Epidermal melanocyte (primary cell): ENCODE measurements around the gene RSAD2.
"Not testable (repeated sequence)": the region's sequence is repeated elsewhere in the genome, so short reads cannot be mapped to it uniquely, and the experiment has no call there.

ENCODE experiments used
- DNase-seq: peaks from one replicate; pipeline ENCODE4 v3.0.0; 2011; ENCODE audit warnings: low spot score; ENCODE audit not compliant: insufficient read length

The RSAD2 gene

DNA sequence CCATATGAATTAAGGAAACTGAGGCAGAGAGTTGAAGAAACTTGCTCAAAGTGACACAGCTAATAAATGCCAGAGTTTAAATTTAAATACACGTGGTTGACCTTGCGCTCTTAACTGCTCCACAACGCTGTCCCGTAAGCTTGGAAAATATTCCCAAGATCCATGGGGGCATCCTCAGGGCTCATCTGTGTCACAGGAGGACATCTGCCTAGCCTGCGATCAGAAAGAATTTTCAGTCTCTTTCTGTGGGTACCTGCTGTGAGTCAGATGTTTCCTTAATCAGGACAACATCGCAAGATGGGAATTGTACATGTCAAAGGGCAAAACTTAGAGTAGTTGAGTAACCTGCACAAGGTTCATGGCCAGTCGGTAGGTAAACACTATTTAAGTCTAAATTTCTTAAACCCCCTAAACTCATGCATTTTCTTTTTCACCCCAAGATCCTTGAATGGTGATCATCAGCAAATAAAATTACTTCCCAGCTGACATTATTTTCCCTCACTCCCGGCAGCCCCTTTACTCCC is 13.3 kb upstream of the RSAD2 start:
- no peak for DNase-seq

DNA sequence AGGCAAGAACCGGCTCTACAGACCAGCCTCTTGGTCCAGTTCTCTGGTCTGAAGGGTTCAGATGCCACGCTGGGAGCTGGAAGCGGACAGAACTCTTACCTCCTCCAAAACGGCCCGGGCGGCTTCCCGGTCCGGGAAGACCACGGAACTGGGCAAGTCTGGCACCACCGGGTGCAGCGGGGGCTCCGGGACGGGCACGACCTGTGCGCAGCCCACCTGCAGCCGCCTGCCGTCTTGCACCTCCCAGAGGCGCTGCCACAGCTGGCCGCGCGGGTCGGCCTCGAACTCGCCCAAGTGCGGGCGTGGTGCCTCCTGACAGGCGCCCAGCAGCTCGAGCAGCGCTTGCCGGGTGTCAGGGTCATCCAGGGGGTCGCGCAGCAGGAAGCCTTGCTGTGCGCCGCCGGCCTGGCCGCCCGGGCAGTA is 12.6 kb upstream of the RSAD2 start:
- no peak for DNase-seq

DNA sequence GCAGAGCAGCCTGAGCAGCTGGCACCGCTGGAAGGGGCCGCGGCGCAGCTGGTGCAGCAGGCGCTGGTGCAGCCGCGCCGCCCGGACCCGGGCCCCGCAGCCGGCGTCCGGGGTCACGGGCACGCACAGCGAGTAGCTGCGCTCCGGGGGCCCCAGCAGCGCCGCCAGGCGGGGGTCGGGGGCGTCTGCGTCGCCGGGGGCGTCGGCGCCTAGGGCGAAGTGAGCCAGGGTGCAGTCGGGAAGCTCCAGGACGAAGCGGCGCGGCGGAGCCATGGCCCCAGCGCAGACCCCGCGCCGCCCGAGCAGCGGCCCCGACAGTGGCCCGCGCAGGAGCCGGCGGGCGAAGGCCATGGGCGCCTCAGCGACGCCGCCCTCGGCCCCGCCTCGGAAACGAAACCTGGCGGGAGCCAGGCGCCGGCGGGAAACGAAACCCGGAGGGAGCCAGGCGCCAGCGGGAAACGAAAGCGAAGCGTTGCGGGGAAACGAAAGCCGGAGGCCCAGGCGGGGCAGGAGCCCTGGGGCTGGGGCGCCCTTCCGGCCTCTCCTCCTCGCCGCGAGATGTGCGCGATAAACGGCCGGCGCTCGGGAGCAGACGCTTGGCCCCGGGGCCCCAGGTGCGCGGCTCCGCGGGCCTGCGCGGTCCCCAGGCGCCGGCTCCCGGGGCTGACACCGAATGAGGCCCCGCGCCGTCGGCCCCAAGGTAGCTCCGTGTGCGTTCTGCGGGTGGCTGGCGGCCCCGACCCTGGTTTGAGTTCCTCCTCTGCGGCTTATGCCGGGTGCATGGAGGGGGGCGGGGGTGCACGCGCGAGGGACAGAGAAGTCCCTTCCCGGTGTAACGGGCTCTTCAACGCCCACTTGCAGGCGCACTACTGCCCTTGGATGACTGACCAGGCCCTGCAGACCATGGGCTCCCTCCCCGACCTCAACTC is 12.0 kb upstream of the RSAD2 start, which contains the start of gene CMPK2:
CMPK2 (minus strand) TSS at position 562 of the 929 bp plus-strand sequence; CDS start at position 351, 211 bp downstream.
- peak; percentile 66 for DNase-seq

DNA sequence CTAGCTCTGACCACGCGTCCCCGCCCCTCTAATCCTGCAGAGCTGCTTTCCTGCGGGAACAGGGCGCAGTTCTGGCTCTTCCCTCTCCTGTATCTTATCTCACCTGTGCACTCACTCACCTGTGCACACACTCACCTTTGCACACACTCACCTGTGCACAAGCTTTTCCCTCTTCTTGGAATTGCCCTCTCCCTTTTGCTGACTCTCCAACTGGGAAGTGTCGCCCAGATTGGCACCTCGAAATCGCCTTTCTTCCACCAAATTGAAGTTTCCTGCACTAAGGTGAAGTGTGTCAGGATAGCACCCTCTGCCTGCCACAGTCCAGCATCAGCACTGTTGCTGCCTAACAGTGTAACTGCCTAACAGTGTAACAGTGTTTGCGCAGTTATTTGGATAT is 11.3 kb upstream of the RSAD2 start:
- DNase-seq: no peak

DNA sequence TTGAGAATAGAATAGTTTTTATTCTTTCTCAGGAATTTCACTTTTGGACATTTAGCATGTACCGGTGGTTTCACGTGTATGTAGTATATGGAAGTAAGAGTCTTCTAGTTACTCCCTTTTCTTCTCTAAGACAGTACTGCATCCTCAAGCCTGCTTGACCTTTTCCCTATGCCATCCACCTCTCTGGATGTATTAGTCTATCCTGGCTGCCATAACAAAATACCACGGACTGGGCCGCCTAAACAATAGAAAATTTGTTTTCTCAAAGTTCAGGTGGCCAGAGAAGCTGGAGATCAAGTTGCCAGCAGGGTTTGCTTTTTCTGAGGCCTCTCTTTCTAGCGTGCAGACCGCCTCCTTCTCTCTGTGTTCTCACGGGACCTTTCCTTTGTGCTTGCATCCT is 10.6 kb upstream of the RSAD2 start:
- DNase-seq: no peak

DNA sequence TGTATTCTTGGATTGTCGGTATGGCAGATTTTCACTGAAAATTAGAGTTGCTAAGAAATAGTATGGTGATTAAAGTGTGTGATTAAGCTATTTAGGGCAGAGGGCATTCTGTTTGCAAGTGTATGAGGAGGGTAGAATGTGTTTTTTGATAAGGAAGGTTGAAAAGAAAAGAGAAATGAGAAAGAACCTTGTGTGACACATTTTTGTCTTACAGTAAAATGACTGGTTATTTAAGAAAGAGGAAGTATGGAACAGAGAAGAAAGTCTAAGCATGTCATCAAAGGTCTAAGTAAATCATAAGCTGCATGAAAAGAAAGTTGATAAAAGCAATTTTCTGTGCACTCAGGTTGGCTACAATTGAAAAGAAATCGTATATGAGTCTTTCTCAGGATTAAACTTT is 5.2 kb upstream of the RSAD2 start:
- no peak for DNase-seq

DNA sequence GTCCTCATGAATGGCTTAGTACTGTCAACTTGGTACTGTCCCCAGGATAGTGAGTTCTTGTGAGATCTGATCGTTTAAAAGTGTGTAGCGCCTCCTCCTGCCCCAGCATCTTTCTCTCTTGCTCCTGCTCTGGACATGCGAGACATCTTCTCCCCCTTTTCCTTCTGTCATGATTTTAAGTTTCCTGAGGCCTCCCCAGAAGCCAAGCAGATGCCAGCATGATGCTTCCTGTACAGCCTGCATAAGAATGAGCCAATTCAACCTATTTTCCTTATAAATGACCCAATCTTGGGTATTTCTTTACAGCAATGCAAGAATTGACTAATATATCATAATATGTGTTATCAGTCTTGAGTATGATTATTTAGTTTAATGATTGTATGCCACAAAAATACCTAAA is 3.5 kb upstream of the RSAD2 start:
- DNase-seq: no peak

DNA sequence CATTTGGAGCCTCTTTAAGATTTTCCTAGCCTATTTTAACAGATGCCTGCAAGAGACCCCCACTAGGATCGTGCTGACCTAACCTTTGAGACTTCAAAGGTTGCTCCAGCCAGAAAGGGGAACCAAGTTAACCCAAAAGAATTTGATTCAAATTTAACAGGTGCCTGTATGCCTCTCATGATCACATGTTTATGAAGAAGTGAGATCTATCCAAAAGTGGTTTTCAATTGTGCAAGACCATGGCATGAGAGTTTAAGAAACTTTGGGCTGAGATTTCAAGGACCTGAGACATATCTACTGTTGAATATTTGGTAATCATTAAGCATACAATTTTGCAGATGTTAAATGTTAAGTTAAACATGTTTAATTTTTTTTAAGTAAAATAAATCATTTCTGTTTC is 1.3 kb upstream of the RSAD2 start:
- DNase-seq: no peak

DNA sequence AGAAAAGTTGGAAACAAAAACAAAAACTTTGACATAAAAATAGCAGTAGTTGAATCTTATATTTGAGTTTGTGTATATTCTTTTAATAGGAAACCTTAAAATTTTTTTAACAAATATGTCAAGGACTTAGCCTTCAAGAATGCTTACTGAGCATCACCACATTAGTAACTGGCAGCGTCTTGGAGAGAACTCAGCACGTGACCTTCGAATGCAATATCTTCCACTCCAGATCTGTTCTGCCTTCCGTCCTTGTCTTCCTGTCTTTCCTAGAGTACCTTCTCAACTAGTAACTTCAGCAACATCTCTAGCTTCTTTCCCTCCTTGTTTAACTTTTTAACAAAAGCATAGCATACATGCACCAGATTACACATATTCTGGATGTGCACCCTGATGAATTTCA is 972 bp downstream of the RSAD2 start:
- DNase-seq: no peak

DNA sequence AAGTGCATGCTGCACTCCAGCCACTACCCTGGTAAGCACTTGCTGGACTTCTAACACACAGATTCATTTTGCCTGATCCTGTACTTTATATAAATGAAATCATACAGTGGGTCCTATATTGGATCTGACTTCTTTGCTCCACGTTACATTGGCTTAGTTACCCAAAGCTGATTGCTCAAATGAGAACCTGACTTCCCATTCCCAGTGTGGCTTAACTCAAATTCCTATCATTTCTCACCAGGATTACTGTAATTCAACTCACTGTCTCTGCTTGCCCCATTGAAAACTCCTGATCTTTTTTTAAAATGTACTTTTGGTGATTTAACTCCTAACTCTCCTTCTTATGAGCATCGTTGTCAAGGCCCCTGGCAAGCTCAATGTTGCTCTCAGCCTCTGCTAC is 1.4 kb downstream of the RSAD2 start:
- no peak for DNase-seq

DNA sequence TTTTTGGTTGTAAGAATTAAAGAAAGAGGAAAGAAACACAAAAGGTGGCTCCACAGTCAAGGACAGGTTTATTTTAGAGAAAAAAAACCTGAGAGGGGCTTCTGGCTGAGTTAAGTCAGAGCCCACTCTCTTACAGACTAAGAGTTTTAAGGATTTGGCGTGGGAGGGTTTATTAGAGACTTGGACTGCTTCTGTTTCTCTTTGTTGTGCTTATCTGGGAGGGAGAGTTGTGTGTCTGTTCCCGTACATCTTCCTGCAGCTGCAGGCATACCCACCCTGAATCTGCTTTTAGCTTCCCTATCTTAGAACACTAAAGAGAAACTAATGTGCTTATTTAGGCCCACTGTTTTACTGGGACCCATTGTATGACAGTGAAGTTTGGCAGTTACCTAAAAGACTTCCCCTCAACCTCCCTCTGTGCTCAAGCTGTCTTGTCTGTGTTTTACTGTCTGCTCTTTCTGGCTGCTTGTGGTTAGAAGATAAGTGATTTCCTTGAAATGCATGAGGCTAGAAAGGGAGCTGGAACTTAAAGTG is 2.7 kb downstream of the RSAD2 start:
- no peak for DNase-seq

DNA sequence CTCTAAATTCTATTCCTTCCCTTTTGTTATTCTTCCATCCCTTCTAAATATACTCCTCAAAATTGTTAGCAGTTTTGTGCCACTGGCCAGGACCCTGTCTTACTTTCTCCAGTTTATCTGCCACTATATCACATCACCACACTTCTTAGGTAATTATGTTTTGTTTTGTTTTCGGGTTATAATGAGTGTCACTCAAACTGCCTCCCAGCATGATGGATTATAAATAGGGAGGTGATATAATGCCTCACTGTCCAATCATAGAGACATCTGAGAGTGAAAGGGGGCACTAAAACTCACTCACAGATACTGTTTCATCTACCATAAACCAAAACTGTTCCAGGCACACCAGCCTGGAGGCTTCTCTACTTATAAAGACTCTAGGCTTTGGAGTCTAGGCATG is 3.5 kb downstream of the RSAD2 start:
- no peak for DNase-seq

DNA sequence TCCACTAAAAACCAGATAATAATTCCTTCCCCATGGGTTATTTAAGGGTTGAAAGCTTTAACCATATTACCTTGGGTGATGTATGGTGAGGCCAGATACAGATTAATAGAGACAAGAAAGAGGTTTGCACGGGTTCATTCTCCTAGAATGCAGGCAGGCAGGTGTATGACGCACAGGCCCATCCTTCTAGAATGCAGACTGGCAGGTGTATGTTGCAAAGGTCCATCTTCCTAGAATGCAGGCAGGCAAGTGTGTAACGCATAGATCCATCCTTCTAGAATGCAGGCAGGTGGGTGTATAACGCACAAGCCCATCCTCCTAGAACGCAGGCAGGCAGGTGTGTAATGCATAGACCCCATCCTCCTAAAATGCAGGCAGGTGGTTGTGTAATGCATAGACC is 3.9 kb downstream of the RSAD2 start:
- no peak for DNase-seq

DNA sequence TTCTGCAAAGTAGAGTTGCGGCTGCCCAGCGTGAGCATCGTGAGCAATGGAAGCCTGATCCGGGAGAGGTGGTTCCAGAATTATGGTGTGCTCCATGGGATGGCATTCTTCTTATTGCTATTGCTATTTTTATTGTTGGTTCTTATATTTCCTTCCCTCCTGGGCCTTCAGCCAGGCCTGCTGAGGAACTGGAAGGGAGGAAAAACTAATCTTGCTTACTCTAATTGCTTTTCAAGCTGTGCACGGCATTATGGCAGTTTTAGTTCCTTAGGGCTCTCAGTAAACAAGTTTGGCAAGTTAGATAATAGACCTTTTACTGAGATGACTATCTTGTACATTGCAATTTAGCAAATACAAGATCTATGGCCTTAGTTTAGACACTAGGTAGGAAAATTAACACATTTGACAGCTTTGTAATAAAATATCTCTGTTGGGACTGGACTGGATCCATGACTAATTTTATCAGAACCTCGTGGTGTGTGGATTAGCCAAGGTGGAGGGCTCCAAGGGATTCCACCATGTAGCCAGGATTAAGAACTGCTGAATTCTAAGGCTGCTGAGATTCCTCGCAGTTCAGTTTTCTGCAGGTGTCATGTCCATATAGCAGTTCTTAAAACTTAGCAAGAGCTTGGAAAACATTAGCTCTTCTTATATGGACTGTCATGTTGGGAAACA is 6.0 kb downstream of the RSAD2 start:
- no peak for DNase-seq

DNA sequence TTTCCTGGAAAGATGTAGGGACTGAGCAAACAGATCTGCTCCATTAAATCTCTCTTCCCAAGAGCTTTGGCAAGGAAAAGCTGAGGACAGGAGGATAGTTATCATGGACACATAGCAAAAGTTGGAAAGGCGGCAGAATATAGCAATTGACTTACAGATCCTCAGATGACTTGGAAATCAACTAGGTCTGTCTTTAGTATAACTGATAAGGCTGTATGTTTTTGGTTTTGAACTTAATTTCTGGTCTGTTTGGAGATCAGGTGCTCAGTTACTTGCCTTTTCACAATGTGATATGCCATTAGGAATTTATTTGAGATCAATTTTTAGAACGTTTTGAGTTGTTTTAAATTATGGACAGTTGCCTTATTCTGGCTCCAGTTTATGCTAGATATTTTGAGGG is 8.0 kb downstream of the RSAD2 start:
- no peak for DNase-seq

DNA sequence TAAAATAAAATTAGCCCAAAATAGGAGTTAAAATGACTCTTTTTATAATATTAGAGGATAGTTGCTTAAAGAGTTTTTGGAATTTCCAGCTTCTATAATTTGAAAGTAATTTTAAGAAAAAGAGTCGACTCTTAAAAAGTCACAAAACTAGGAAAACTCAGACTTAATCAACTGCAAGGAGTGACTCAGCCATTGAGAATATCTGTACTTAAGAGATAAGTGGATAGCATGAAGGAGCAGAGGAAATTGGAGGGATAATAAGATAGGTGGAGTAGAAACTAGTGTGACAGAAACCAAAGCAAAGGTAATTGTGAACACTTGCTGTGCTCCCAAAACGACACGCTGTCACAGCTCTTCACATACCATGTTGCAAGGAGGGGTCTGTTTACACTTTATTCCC is 8.4 kb downstream of the RSAD2 start:
- DNase-seq: no peak

DNA sequence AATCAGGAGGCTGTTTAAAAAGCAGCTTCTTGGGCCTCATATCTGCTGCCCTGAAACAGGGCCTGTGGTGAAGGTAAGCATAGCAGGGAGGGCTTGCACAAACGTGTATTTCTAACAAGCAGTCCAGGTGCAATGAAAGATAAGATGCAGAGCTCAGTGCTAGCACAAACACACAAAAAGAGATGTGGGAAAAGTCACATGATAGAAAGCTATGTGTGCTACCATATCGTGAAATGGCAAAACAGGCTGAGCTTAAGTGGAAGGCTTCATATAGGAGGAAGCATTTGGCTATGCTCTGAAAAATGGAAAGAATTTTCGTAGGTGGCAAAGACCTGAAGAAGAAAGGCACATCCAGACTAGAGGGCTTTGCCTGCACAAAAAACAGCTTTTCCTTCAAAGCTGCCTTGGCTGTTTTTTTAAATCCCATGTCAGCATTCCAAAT is 10.2 kb downstream of the RSAD2 start:
- no peak for DNase-seq

DNA sequence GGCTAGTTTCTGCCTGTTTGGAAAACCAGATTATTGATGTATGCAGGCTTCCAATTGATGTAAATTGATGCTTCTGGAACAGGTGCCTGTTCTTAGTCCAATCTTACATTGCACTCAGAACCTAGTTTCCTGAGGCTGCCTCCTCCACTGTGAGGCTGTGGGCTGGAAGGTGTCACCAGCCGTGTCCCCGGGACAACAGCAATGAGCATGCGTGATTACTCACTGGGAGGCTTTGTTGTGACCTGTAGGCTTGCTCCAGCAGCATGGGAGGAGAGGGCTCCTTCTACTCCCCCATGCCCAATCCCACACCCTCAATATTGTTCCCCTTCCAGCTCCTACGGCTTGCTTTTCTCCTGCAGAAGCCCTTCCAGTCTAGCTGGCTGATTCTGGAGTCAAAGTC is 11.1 kb downstream of the RSAD2 start:
- no peak for DNase-seq

DNA sequence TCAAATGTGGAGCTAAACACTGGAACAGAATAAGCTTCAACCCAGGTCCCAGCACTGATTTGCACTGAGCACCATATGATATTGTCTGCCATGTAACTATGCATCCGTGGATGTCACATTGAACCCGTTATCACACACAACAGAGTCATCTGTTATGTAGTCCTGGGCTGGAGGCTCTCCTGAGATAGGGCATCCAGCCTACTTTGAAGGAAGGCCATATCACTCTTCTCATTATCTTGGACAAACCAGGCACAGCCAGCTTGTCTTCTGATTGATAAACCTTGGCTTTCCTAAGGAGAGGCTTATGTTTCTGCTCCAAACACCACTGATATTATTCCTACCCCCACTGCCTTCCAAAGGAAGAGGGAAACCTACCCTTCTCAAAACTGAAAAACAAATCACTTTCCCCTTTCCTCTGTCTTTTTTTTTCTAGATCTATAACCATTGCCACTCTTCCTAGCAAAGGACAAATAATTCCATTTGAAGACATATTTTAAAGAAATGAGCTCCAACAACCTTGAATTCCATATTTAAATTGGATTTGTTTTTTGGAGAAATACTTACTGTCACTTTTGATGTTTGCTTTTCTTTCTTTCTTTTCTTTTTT is 16.4 kb downstream of the RSAD2 start:
- no peak for DNase-seq

DNA sequence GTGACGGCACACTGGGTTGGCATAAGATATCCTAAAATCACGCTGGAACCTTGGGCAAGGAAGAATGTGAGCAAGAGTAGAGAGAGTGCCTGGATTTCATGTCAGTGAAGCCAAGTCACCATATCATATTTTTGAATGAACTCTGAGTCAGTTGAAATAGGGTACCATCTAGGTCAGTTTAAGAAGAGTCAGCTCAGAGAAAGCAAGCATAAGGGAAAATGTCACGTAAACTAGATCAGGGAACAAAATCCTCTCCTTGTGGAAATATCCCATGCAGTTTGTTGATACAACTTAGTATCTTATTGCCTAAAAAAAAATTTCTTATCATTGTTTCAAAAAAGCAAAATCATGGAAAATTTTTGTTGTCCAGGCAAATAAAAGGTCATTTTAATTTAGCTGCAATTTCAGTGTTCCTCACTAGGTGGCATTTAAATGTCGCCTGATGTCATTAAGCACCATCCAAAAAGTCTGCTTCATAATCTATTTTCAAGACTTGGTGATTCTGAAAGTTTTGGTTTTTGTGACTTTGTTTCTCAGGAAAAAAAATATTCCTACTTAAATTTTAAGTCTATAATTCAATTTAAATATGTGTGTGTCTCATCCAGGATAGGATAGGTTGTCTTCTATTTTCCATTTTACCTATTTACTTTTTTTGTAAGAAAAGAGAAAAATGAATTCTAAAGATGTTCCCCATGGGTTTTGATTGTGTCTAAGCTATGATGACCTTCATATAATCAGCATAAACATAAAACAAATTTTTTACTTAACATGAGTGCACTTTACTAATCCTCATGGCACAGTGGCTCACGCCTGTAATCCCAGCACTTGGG is 19.6 kb downstream of the RSAD2 start:
- DNase-seq: no peak

DNA sequence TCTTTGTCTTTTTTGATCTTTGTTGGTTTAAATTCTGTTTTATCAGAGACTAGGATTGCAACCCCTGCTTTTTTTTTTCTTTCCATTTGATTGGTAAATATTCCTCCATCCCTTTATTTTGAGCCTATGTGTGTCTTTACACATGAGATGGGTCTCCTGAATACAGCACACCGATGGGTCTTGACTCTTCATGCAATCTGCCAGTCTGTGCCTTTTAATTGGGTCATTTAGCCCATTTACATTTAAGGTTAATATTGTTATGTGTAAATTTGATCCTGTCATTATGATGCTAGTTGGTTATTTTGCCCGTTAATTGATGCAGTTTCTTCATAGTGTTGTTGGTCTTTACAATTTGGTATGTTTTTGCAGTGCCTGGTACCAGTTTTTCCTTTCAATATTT is 25.0 kb downstream of the RSAD2 start:
- not testable (repeated sequence) for DNase-seq
